Measurements from ENCODE around the gene TRPC4.

DNA sequence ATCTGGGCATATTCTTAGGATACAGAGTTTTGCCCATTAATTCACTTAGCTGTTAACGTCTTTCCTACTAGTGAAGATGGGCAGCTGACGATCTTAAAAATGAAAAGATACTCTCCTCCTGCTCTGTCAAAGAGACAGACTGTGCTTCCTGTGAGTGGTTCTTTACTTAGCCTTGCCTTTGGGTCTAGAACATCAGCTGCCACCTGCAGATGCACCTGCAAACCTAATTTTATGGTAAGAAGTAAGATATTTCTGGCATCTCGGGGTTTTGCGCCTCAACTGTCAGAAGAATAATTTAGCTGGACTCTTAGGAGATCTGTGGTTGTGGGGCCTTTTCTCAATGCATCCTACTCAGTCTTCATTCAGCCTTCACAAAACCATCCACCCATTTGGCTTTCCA is 36.2 kb downstream of the TRPC4 start:
- TF ChIP-seq POLR2A (IDR thresholded peaks at IDR 0.05), result no peak
- TF ChIP-seq, protein P1, sequence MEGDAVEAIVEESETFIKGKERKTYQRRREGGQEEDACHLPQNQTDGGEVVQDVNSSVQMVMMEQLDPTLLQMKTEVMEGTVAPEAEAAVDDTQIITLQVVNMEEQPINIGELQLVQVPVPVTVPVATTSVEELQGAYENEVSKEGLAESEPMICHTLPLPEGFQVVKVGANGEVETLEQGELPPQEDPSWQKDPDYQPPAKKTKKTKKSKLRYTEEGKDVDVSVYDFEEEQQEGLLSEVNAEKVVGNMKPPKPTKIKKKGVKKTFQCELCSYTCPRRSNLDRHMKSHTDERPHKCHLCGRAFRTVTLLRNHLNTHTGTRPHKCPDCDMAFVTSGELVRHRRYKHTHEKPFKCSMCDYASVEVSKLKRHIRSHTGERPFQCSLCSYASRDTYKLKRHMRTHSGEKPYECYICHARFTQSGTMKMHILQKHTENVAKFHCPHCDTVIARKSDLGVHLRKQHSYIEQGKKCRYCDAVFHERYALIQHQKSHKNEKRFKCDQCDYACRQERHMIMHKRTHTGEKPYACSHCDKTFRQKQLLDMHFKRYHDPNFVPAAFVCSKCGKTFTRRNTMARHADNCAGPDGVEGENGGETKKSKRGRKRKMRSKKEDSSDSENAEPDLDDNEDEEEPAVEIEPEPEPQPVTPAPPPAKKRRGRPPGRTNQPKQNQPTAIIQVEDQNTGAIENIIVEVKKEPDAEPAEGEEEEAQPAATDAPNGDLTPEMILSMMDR (IDR thresholded peaks at IDR 0.05), result no peak

Data from adrenal gland (tissue), 5 donors.